ENCODE measurements around the gene OLIG3.

The OLIG3 gene

DNA sequence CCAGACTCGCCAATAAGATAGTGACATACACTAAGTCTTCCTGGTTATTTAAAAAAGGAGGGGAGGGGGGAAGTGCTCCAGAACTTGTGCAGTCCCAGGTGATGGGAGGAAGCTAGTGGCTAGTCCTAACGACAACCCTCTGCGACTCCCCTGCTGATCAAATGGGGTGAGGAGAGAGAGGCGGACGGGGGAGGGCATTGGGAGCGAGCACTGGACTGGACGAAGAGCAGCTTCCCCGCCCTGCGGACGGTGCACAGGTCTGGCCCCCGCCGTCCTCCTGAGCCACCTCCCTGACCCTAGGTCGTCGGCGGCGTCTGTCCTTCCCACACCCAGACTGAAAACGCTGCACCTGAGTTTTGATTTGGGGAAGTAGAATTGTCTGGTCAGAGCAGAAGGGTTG, 2.2 kb upstream of the OLIG3 start:
- DNase-seq (ENCODE audit: low read depth in 2 of 3, low spot score in 2 of 3), result no peak

DNA sequence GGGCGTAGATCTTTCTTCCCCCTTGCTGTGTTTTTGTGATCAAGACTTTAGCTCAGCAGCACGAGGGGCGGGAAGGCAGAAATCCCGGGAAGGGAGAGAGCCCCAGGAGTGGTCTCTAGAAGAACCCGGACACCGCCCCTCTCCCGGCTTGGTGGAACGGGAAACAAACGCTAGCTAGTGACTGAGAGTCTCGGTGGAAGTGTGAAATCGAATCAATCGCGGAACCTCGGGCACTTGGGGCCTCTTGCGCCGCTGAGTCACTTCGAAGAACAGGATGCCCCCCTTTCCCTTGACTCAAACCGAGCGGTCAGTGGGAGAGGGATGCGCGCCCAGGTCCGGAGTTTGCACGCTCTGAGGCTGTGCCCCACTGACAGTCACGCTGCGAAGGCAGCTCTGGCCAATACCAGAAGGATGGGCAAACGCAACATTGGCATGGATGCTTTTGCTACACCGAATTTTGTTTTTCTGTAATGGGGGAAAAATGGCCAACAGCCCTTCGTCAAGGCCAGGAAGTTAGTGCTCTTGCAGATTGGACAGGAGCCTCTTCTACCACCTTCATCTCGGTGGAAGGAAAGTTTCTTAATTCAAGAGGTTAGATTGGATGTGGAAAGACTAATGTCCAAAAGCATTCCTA, 1.6 kb upstream of the OLIG3 start:
- no peak for DNase-seq (ENCODE audit: low read depth in 2 of 3, low spot score in 2 of 3)

DNA sequence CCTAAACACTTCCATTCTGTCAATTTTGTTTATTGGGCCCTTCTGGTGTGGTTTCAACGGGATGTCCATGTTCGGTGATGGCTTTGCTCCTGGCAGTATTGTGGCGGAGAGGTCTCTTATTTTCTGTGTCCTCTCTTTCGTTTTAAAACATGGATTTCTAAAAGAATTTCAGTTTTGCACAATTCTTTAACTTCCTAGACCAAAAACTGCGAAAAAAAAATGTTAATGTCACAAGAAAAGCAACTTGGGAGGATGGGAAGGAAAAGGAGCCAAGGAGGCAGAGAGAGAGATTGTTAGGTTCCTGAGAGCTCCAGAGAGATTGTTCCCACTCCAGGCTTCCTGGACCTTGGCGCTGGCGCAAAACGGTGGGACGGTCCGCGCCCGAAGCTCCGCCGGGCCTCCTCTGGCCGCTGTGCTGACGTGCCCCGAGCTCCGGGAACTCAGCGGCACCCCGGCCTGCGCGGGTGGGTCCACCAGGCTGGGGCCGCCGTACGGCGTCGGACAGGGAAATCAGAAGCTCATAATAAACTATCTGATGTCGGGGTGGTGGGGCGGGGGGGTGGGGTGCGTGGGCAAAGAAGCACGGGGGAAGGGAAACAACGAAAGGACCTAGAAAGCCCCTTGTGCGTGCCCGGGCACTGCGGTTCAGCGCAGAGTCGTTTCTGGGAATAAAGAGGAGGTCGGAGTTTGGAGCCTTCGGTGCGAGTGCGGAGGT, 951 bp upstream of the OLIG3 start:
- no peak for DNase-seq (ENCODE audit: low read depth in 2 of 3, low spot score in 2 of 3)

DNA sequence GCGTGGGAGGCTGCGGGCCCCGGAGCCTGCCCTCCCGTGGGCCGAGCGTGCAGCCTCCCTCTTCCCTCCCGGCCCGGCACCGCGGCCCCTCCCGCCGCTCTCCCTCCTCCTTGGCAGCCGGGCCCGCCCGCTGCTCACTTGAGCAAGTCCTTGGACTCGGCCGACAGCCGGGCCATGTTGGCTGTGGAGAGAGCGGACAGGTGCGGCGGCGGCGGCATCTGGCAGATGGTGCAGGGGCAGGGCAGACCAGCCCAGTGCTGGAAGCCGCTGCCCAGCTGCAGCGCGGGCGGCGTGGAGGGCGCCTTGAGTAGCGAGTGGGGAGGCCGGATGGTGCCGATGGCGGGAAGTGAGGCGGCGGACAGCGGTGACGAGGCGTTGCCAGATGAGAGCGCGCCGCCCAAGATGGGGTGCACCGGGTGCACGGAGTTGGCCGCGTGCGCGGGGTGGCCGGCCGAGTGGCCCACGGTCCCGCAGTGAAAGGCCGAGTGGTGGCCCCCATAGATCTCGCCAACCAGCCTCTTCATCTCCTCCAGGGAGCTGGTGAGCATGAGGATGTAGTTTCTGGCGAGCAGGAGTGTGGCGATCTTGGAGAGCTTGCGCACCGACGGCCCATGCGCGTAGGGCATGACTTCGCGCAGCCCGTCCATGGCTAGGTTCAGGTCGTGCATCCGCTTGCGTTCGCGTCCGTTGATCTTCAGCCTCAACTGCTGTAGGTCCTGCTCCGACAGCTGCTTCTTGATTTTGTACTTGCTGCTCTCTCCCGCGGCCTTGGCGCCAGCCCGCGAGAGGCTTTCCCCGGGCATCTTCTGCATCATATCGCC, 766 bp downstream of the OLIG3 start:
- DNase-seq (ENCODE audit: low read depth in 2 of 3, low spot score in 2 of 3), result no peak

DNA sequence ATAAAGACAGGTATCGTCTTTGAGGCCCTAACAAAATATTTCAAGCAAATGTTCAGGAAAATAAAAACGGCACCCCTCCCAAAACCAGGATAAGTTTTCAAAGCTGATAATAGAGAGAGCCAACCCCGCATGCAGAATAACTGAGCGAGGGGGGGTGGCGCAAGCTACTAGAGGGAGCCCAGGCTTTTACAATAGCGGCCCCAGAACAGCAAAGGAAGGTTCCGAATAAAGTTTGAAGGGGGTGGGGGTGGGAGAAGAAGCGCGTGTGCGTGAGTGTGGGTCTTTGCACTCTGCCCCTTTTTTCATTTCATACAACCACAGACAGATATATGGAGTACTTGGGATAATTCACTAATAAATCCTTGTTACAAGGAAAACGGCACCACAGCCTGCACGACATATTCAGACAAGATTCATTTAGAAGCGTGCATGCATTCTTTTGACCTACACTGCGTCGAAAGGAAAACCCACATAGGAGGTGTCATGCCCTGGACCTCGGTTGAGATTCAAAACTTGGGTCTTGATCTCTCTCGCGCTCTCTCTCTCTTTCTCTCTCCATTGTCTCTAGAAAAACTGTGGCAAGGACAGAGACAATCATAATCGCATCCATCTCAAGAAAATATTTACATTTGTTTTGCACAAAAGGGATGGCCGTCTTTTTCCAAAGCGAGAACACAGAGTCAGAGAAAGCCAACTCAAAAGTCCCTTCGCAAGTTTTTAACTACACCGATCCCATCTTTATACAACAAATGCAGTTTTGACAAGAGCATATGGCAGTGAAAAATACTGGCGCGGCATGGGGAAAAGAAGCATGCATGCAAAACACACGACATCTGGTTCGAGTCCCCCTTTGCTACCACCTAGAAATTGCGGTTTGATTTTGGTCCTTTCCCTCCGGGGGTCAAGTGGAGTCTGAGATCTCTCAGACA, 1.6 kb downstream of the OLIG3 start:
- DNase-seq (ENCODE audit: low read depth in 2 of 3, low spot score in 2 of 3), result no peak

DNA sequence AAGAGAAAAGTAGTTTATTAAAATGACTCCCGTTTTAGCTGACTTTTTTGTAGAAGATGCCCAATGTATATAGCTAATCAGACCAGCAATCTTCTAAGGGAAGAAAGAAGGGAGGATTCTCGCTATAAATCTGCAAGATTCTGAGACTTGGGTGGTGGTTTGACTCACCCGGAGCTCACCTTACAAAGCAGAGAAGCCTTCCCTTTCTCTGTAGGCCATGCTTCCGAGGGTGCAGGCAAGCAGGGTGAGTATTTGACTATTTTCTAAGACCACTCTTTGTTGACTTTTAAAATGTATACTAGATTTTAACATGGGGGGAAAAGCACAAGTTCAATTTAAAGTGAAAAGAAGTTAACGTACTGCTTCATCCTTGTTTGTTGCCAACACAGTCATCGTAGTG, 2.7 kb downstream of the OLIG3 start:
- DNase-seq (ENCODE audit: low read depth in 2 of 3, low spot score in 2 of 3), result no peak

DNA sequence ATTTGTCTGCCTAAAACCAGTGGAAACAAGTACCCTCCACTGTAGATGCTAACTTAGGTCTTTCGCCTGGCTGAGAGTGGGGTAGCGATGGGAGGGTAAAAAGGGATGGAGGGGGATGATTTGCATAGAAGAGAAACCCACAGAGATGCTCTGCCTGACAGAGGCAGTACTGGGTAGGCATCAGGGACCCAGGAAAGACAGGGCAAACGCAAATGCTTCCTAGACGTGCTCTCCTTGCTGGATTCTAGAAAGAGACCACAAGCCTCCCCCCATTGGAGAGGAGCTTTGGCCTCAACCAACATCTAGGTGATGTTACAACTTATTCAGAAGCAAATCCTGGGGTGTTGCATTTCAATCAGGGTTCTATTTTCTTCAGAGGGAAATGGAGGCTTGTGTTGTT, 3.2 kb downstream of the OLIG3 start:
- DNase-seq (ENCODE audit: low read depth in 2 of 3, low spot score in 2 of 3), result no peak

DNA sequence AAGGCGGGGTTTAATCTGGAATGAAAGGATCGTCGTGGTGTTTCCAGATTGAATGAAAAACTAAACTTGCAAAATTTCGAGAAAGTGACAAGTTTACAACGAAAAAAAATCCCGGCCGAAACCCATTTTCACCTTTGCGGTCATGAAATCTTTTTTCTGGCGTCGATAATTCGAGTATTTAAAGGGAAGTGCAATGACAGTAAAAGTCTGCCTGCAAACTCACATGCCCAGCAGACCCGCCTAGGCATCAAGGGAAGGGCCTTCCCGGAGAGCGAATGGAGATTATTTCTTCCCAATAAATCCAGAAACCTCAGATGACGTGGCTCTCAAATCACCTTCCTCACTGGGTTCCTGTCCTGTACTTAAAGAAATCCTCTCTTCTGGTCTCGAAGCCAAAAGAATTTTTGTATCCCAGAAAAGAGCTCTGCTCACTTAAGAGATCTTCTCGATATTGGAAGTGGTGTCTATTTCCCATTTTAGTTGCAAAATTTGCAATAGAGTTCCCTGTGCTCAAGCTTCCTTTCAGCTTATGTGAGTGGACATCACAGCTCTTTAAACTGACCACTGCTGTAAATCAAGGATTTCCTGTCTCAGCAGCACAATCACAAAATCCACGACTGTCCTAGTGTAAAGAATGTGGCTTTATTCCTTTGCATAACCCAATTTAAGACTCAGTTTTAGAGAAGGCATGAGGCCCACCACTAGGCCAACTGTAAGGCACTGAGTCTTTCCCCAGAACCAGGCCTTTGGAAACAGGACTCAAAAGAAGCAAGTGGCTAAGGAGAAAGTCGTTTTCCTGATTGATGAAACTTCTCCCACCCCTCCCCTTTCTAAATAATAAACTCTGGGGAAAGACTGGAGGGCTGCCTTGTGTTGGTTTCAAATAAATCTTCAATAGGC, 3.9 kb downstream of the OLIG3 start:
- no peak for DNase-seq (ENCODE audit: low read depth in 2 of 3, low spot score in 2 of 3)

DNA sequence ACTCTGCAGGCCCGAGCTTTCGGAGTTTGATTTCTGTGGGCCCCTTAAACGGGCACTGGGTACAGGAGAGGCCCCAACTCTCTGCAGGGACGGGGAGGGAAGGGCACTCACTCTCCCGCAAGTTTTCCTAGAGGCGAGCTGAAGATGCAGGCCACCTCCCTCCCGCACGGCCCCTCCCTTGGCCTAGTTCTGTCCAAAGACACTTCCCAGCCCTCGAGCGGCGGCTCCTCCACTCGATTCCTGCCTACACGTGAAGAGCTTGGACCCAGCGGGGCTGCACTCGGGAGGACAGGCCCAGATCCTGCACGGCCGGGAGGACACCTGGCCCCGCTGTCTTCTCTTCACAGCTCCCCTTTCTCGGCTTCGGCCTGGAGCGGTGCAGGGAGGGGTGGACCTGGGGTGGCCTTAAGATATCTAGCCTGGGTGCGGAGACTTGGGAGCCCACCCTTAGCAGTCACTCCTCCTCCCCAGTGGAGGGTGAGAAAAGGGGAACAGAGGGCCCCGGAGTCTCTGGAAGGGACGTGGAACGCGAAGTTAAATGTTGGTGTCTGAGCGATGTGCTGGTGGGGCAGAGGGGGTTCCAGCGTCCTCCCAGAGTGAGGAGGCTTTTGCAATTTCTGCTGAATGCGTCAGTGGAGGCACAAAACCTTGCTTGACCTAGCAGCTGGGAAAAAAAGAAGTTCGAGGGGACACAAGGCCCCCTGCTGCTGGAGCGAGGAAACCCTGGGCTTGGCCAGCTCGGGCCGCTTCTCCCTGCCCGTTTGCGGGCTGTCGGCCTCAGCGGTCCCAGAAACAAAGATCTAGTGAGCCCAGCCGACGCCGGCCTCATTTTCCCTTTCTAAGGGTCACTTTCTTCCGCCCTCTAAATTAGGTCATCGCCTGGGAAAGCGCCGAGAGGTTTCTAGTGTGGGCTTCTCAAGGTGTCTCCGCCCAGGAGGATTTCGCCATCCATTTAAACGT, 4.9 kb downstream of the OLIG3 start:
- DNase-seq (ENCODE audit: low read depth in 2 of 3, low spot score in 2 of 3), result no peak

DNA sequence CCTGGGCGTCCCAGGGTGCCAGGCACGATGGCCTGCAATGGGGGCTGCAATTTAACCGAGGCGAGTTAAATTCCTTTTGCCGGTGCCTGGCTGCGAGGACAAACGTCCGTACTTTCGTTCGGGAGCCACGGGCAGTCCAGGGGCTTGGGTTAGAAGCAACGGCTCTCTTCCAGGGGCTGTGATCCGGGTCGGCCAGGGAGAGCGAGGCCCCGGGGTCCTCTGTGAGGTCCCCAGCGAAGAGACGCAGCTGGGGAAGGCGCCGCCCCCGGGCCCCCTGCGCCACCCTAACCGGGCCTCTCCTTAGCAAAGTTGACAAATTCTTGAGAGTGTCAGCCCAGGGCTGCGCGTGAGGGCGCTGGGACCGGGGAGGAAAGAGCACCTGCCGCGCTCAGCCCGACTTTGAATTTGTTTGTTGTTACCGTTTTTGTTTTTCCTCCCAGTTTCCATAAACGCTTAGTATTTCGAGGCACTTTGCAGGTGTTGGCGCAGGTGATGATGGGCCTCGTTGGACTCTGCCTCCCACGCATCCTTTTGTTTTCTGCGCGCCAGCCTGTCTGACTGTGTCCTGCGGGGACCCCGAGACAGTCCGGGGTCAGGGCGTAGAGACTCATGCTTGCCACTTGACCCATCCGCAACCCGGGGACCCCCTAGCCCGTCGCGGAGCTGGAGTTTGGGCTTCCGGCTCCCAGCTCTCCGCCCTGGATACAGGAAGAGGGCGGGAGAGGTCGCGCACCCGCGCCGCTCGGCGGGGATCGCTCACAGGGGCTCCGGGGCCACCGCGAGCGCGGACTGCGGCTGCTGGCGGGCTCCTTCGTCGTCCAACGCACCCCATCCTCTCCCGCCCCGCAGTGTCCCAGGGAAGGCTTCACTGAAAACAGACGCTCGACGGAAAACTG, 5.8 kb downstream of the OLIG3 start:
- no peak for DNase-seq (ENCODE audit: low read depth in 2 of 3, low spot score in 2 of 3)

DNA sequence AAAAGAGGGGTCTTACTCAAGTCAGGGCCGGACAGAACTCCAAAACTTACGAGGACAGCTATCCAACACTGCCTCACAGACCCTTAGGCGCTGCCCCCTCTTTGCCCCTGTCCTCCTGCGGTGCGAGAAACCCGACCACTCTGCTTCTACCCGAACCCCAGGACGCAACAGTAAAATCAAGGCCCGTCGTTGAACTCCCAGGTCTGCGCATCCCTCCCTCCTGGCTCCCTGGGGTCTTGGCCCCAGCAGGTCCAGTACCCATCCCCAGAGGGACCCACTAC, 6.4 kb downstream of the OLIG3 start:
- DNase-seq (ENCODE audit: low read depth in 2 of 3, low spot score in 2 of 3), result no peak

DNA sequence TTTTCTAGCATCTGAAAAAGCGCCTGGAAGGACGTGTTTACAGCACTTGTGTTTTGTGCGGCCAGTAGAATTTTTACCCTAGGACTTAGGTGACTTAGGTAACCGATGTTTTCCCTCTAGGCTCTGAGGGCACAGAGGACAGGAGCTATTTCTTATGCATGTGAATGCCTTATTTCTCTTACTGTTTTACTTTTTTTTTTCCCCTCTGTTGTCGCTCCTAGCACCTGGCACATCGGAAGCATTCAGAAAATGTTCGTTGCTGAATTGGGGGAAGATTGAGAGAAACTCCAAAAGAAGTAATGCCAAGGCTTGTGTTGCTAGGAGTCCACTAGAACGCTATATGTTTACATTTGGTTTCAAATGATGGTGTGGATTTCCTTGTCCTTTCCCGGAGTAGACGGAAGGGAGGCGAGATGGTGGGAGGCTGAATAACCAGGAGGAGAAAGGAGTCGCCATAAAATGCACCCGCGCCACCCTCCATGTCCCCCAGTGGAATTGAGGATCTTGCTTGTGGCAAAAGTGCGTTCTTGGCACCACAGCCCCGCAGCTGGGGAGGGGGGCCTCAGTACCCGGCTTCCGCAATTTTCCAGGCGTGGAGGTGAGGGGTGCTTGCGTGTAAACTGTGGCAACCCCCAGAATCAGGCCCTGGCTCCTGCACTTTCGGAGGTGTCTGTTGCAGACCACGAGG, 6.9 kb downstream of the OLIG3 start:
- no peak for DNase-seq (ENCODE audit: low read depth in 2 of 3, low spot score in 2 of 3)

DNA sequence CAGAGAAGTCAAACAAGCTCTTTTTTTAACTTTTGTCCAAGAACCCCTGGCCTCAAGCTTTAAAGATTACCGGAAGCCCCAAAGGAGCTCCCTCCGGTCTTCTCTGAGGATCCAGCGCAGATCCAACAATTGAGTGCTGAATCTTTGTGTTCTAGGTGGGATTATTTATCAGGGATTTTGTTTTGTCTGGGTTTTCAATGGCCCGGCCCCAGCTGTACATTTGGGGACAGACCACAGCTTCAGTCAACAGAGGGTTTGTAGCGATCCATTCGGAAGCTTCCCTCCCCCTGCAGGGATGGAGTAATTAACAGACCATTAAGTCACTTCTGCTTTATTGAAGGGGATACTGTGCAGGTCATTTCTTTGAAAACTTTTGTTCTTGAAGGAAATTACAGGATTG, 7.8 kb downstream of the OLIG3 start:
- no peak for DNase-seq (ENCODE audit: low read depth in 2 of 3, low spot score in 2 of 3)

DNA sequence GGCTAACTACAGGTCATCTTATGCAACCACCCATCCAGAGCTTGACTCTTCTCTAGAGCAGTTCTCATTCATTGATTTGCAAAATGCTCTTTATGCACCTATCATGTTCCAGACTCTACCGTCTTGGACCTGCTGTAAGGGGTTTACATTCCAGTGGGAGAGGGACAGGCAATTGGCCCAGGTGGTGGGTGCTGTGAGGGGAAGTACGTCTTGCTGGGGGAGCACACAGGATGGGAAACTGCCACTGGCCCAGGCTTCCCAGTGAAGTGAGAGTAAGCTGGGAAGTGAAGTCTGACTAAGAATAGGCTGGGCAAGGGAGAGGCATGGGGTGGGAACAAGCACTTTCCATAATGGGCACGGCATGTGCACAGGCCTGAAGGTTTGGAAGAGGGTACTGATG, 13.8 kb downstream of the OLIG3 start:
- DNase-seq (ENCODE audit: low read depth in 2 of 3, low spot score in 2 of 3), result no peak

DNA sequence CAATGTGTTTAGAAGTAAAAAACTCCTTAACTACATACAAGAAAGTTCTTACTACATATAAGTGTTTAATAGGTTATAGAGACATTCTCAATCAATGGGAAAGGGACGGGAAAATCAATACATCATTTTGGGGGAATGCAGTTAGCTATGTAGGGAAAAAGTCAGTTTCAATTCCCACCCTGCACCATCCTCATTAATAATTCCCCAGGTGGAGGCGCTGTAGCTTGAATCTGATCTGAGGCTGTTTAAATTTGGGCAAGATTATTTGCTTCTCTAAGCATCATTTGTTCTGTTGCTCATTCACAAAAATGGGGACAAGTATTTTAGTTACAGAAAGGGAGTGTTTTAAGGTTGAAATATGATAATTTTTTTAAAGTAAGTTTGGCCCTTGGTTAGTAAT, 19.1 kb downstream of the OLIG3 start:
- no peak for DNase-seq (ENCODE audit: low read depth in 2 of 3, low spot score in 2 of 3)

DNA sequence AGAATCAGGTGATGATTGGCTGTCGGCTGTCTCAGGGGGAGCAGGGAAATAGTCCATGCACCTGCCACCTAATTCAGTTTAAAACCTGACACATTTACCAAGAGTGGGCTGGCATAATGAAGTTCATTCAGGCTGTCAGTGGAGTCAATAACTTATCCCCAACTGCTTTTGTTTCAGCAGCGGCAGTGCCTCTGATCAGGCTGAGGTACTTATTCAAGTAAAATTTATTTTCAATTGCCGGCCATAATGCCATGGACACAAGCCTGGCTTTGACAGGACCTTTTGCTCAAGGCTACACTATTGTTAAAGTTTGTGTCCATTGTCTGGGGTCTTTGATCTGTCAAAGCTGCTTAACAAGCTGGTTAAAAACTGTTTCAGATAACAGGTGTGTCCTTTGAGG, 20.6 kb downstream of the OLIG3 start:
- DNase-seq (ENCODE audit: low read depth in 2 of 3, low spot score in 2 of 3), result no peak

DNA sequence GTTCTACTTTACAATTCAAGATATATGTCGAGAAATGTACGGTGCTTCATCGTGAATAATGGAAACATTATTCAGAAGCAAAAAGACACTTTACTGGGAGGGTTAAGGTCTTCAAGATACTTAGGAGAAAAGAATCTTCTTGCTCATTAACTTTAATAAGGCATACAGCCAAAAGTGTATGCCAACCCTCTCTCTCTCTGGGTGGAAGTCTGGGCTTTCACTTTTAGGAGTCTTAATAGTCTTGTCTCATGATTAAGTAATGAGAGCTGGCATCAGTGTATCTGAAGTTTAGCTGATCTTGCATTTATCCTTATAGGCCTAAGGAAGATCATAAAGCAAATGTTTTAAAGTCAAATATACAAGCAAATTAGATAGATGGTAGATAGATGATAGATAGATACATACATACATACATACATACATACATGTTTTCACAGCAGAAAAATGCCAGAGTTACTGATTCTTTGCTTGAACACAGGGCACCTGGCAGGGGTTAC, 21.5 kb downstream of the OLIG3 start:
- no peak for DNase-seq (ENCODE audit: low read depth in 2 of 3, low spot score in 2 of 3)

DNA sequence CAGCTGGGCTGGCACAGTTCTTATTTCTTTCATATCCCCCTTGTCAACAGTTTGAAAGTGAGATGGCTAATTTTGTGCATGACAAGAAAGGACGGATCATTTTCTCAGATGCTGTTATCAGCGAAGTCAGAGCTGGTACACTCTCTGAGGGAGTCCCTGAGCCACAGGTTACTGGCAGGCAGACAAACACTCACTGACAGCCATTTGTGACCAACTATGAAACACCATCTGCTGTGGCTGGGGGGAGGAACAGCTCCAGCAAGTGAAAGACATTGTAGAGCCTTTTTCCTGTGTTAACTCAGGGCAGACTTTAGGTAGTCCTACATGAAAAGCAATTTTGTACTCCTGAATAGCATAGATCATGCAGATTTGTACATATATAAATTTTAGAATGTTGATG, 22.2 kb downstream of the OLIG3 start:
- no peak for DNase-seq (ENCODE audit: low read depth in 2 of 3, low spot score in 2 of 3)
